ENCODE data around the gene TLL2.

TLL2 gene

GRCh38 chr10:96395931-96396877 is 117.5 kb downstream of the TLL2 start:
- peak; percentile 26 to 42 (median 34) for DNase-seq (ENCODE audit: low read depth in 3 of 3)

- no peak for DNase-seq (ENCODE audit: low read depth in 3 of 3)
Observed at GRCh38 chr10:96390460-96390864, 123.3 kb downstream of the TLL2 start.

- no peak for DNase-seq (ENCODE audit: low read depth in 3 of 3)
Observed at GRCh38 chr10:96389785-96390184, 123.9 kb downstream of the TLL2 start.

GRCh38 chr10:96387601-96388000 is 126.1 kb downstream of the TLL2 start:
- no peak for DNase-seq (ENCODE audit: low read depth in 3 of 3)

- no peak for DNase-seq (ENCODE audit: low read depth in 3 of 3)
Observed at GRCh38 chr10:96387161-96387560, 126.6 kb downstream of the TLL2 start.

- no peak for DNase-seq (ENCODE audit: low read depth in 3 of 3)
Observed at GRCh38 chr10:96384506-96384905, 129.2 kb downstream of the TLL2 start.

- DNase-seq (ENCODE audit: low read depth in 3 of 3), result no peak
Observed at GRCh38 chr10:96380821-96381220, 132.9 kb downstream of the TLL2 start.

GRCh38 chr10:96379758-96380157 is 134.0 kb downstream of the TLL2 start:
- DNase-seq (ENCODE audit: low read depth in 3 of 3), result no peak

- DNase-seq (ENCODE audit: low read depth in 3 of 3), result no peak
Observed at GRCh38 chr10:96378741-96379140, 135.0 kb downstream of the TLL2 start.

GRCh38 chr10:96377816-96378294 is 135.9 kb downstream of the TLL2 start:
- DNase-seq (ENCODE audit: low read depth in 3 of 3), result no peak

GRCh38 chr10:96376483-96376882 is 137.2 kb downstream of the TLL2 start:
- no peak for DNase-seq (ENCODE audit: low read depth in 3 of 3)

- peak; percentile 59 to 77 (median 59) for DNase-seq (ENCODE audit: low read depth in 3 of 3)
Observed at GRCh38 chr10:96374985-96375830, 138.5 kb downstream of the TLL2 start.

- DNase-seq (ENCODE audit: low read depth in 3 of 3), result no peak
Observed at GRCh38 chr10:96374639-96374984, 139.1 kb downstream of the TLL2 start.

GRCh38 chr10:96374004-96374403 is 139.7 kb downstream of the TLL2 start:
- no peak for DNase-seq (ENCODE audit: low read depth in 3 of 3)

- no peak for DNase-seq (ENCODE audit: low read depth in 3 of 3)
Observed at GRCh38 chr10:96371356-96371755, 142.4 kb downstream of the TLL2 start.

- peak; percentile 14 to 37 (median 31) for DNase-seq (ENCODE audit: low read depth in 3 of 3)
Observed at GRCh38 chr10:96370584-96371157, 143.1 kb downstream of the TLL2 start.

GRCh38 chr10:96369890-96370583 is 143.7 kb downstream of the TLL2 start:
- DNase-seq (ENCODE audit: low read depth in 3 of 3), result no peak

GRCh38 chr10:96368971-96369370 is 144.8 kb downstream of the TLL2 start:
- no peak for DNase-seq (ENCODE audit: low read depth in 3 of 3)

GRCh38 chr10:96367470-96367869 is 146.3 kb downstream of the TLL2 start:
- DNase-seq (ENCODE audit: low read depth in 3 of 3), result no peak

- DNase-seq (ENCODE audit: low read depth in 3 of 3), result no peak
Observed at GRCh38 chr10:96366508-96366907, 147.2 kb downstream of the TLL2 start.

GRCh38 chr10:96365571-96365970 is 148.2 kb downstream of the TLL2 start:
- no peak for DNase-seq (ENCODE audit: low read depth in 3 of 3)

GRCh38 chr10:96360766-96361165 is 153.0 kb downstream of the TLL2 start:
- DNase-seq (ENCODE audit: low read depth in 3 of 3), result no peak

Measured in stimulated activated CD4-positive, alpha-beta T cell treated with anti-CD3 and anti-CD28 coated beads, TNF-alpha, amount 100 ng/mL, for 24 hours (primary cell).